ENCODE results near the gene PCDH12.

Gene PCDH12

DNA sequence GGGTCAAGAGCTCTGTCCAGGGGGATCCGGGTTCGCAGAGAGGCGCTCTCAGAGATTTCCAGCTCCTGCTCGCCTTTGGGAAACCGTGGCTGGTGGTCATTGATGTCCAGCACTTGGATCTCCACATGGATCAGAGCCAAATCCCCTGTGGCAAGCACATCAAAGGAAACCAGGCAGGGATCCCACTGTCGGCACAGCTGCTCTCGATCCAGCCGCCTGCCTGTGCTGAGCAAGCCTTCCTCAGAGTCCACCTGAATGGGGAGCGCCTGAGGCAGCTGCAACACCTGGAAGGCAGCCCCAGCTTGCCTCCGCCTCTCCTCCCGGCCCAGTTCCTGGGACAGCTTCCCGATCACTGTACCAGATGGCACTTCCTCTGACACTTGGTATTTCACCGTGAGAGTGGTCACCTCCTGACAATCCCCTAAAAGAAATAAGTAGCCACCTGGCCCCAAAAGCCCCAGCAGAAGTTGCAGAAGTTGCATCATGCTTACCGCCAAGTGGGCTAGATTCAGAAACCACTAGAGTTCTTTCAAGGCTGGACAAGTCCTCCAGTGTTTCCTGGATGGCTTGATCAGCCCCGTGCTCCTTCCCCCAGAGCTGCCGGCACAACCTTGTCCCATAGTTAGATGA, 520 bp downstream of the PCDH12 start:
- DNase-seq (ENCODE audit: extremely low read depth, low read depth) = no peak
- TF ChIP-seq, protein P1, sequence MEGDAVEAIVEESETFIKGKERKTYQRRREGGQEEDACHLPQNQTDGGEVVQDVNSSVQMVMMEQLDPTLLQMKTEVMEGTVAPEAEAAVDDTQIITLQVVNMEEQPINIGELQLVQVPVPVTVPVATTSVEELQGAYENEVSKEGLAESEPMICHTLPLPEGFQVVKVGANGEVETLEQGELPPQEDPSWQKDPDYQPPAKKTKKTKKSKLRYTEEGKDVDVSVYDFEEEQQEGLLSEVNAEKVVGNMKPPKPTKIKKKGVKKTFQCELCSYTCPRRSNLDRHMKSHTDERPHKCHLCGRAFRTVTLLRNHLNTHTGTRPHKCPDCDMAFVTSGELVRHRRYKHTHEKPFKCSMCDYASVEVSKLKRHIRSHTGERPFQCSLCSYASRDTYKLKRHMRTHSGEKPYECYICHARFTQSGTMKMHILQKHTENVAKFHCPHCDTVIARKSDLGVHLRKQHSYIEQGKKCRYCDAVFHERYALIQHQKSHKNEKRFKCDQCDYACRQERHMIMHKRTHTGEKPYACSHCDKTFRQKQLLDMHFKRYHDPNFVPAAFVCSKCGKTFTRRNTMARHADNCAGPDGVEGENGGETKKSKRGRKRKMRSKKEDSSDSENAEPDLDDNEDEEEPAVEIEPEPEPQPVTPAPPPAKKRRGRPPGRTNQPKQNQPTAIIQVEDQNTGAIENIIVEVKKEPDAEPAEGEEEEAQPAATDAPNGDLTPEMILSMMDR (IDR thresholded peaks at IDR 0.05; ENCODE audit: low read depth, low read length) = no peak

DNA sequence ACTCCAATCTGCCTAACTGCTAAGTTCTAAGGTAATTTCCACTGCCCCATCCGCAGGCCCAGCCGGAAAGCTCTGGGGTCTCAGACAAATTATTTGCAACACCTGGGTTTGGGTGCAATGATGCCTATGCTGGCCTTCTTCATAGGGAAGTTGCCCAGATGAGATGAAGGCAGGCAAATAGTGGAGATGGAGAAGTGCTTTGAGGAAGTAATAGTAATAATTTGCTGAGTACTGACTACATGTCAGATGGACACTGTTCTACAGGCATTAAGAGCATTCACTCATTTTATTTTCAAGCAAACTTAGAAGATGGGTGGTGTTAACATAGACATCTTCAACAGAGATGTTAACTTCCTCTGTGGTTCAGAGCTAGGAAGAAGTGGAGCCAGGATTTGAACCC, 3.8 kb downstream of the PCDH12 start:
- no peak for DNase-seq (ENCODE audit: extremely low read depth, low read depth)
- TF ChIP-seq, protein P1 (IDR thresholded peaks at IDR 0.05; ENCODE audit: low read depth, low read length) = no peak

DNA sequence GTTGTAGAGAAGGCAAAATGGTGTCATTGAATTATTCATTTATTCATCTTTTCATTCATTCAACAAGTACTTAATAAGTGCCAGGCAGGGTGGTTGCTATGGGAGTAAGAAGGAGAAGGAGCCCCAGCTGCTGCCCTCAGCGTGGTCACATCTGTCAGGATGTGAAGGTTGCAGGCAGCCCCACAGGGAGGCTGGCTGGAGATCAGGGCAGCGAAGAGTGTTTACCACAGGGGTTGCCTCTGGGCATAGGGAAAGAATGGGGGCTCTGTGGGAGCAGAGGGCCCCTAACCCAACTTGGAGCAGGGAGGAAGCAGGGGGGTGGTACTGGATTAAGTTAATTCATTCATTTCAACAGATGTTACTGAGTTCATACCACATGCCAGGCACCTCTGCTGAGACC, 6.0 kb downstream of the PCDH12 start:
- TF ChIP-seq, protein P1 (IDR thresholded peaks at IDR 0.05; ENCODE audit: low read depth, low read length) = no peak
- DNase-seq (ENCODE audit: extremely low read depth, low read depth) = no peak

DNA sequence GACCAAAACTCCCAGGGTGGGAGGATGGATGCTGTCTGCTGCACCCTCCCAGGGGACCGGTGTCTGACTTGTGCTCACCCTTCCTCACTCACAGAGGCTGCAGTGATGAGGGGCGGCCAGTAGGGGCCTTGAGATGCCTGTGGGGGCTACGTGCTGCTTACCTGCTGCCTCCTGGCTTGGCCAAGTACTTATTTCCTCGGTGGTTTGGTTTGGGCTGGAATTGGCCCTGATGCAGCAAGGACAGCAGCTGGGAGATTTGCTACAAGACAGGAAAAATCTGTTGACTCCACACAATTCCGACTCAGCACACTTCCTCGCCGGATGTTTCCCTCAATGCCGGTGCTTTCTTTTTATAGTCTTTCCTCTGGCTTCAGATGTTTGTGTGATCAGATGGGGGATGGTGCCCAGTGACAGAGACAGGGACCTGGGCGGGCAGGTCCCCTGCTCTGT, 6.6 kb downstream of the PCDH12 start:
- TF ChIP-seq, protein P1 (IDR thresholded peaks at IDR 0.05; ENCODE audit: low read depth, low read length) = no peak; the same call in 1 of the 2 replicates
- no peak for DNase-seq (ENCODE audit: extremely low read depth, low read depth)

DNA sequence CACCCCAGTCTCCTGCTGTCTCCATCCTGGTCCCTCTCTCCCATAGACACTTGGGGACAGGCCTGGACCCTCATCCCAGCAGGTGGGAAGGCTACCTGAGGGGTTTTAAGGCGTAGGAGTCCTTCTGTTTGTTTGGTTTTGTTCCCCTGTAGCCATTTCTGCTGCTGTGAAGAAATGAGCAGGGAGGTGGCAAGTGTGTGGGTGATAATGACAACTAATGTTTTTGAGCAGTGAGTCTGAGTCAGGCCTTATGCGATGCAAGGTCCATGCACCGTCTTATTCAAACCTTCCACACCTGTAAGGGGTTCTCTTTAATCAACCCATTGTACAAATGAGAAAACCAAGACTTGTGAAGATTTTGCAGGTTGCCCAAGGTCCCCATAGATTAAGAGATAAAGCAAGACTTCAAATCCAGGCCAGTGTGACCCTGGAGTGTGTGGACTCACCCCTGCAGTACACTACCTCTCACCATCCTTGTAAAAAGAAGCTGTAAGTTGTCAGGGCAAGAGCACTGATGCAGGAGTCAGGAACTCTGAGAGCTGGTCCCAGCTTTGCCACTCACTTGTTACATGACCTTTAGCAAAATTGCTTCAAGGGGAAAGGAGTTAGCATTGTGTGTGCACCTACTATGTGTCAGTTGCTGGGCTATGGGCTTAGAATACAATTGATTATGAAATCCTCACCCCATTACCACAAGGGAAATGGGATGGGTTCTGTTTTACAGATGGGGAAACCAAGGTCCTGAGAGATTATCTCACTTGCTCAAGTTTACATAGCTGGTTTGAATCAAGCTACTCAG, 7.6 kb downstream of the PCDH12 start:
- no peak for DNase-seq (ENCODE audit: extremely low read depth, low read depth)
- TF ChIP-seq, protein P1 (IDR thresholded peaks at IDR 0.05; ENCODE audit: low read depth, low read length) = no peak

DNA sequence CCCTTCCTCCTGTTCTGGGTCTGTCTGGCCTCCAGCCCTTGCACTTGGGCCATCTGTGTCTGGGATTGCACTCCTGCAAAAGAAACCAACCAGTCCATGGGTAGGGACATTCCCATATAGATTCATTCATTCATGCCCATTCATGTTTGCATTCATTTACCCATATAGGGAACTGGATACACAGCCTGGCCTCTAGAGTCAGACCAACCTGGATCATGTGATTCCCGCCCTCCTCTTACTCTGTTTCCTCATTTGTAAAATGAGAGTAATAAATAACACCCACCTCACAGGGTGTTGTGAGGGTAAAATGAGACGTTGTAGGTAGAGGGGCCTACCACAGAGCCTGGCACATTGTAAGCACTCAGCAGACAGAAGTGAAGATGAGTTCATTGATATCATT, 8.5 kb downstream of the PCDH12 start:
- TF ChIP-seq, protein P1 (IDR thresholded peaks at IDR 0.05; ENCODE audit: low read depth, low read length) = no peak
- DNase-seq (ENCODE audit: extremely low read depth, low read depth) = no peak

DNA sequence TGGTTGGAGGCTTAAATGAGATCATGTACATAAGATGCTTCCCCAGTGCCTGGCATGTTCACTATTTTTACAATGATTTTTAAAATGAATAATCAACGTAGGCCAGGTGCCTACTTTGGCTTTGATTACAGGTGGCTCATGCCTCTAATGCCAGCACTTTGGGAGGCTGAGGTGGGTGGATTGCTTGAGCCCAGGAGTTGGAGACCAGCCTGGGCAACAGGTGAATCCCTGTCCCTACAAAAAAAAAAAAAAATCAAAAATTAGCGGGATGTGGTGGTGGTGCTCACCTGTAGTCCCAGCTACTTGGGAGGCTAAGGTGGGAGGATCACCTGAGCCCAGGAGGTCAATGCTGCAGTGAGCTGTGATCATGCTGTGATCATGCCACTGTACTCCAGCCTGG, 9.2 kb downstream of the PCDH12 start:
- no peak for DNase-seq (ENCODE audit: extremely low read depth, low read depth)
- TF ChIP-seq, protein P1 (IDR thresholded peaks at IDR 0.05; ENCODE audit: low read depth, low read length) = no peak

Measured in AG09319 (cell line).